ENCODE data around the gene PWWP2B.

The PWWP2B gene

GRCh38 chr10:132455441-132455971, 58.5 kb downstream of the PWWP2B start:
- H3K9me3 ChIP-seq (ENCODE audit: control insufficient read depth, insufficient read depth, low read length), result no peaks in the 10 kb centered on the region

GRCh38 chr10:132455986-132456847, 59.2 kb downstream of the PWWP2B start:
- Histone ChIP-seq H3K27me3 (ENCODE audit: control insufficient read depth, insufficient read depth, low read length) (peaks cover 5% of the 10 kb centered on the region), H3K9me3 (ENCODE audit: control insufficient read depth, insufficient read depth, low read length) (no peaks in the 10 kb centered on the region), H3K9ac (ENCODE audit: low read depth, low read length) (no peak overlapping the region), H3K36me3 (ENCODE audit: control insufficient read depth, insufficient read depth, low read length) (no peaks in the 10 kb centered on the region), H3K4me3 (ENCODE audit: low read depth, low read length) (no peak overlapping the region), H3K4me1 (ENCODE audit: control insufficient read depth, insufficient read depth, low read length) (peaks cover 2% of the 10 kb centered on the region)

More at GRCh38 chr10:132455441-132455971, 58.5 kb downstream of the PWWP2B start:
- peaks cover 2% of the 10 kb centered on the region for H3K4me1 ChIP-seq (ENCODE audit: control insufficient read depth, insufficient read depth, low read length)
- H3K4me3 ChIP-seq (ENCODE audit: low read depth, low read length), result no peak overlapping the region
- no peaks in the 10 kb centered on the region for H3K36me3 ChIP-seq (ENCODE audit: control insufficient read depth, insufficient read depth, low read length)
- H3K27me3 ChIP-seq (ENCODE audit: control insufficient read depth, insufficient read depth, low read length), result peaks cover 5% of the 10 kb centered on the region
- no peak overlapping the region for H3K9ac ChIP-seq (ENCODE audit: low read depth, low read length)

- Histone ChIP-seq H3K4me1 (ENCODE audit: control insufficient read depth, insufficient read depth, low read length) (peaks cover 2% of the 10 kb centered on the region), H3K36me3 (ENCODE audit: control insufficient read depth, insufficient read depth, low read length) (no peaks in the 10 kb centered on the region), H3K9me3 (ENCODE audit: control insufficient read depth, insufficient read depth, low read length) (no peaks in the 10 kb centered on the region), H3K27me3 (ENCODE audit: control insufficient read depth, insufficient read depth, low read length) (peaks cover 5% of the 10 kb centered on the region), H3K4me3 (ENCODE audit: low read depth, low read length) (no peak overlapping the region), H3K9ac (ENCODE audit: low read depth, low read length) (no peak overlapping the region)
Measured at GRCh38 chr10:132456881-132457280, 59.9 kb downstream of the PWWP2B start.

- Histone ChIP-seq H3K4me3 (ENCODE audit: low read depth, low read length) (no peak overlapping the region), H3K4me1 (ENCODE audit: control insufficient read depth, insufficient read depth, low read length) (peaks cover 2% of the 10 kb centered on the region), H3K36me3 (ENCODE audit: control insufficient read depth, insufficient read depth, low read length) (no peaks in the 10 kb centered on the region), H3K27me3 (ENCODE audit: control insufficient read depth, insufficient read depth, low read length) (peaks cover 5% of the 10 kb centered on the region), H3K9ac (ENCODE audit: low read depth, low read length) (no peak overlapping the region), H3K9me3 (ENCODE audit: control insufficient read depth, insufficient read depth, low read length) (no peaks in the 10 kb centered on the region)
Measured at GRCh38 chr10:132457328-132458070, 60.5 kb downstream of the PWWP2B start.

- H3K4me3 ChIP-seq (ENCODE audit: low read depth, low read length), result no peak overlapping the region
- no peak overlapping the region for H3K9ac ChIP-seq (ENCODE audit: low read depth, low read length)
- no peaks in the 10 kb centered on the region for H3K9me3 ChIP-seq (ENCODE audit: control insufficient read depth, insufficient read depth, low read length)
- H3K27me3 ChIP-seq (ENCODE audit: control insufficient read depth, insufficient read depth, low read length), result peaks cover 5% of the 10 kb centered on the region
- peaks cover 2% of the 10 kb centered on the region for H3K4me1 ChIP-seq (ENCODE audit: control insufficient read depth, insufficient read depth, low read length)
- H3K36me3 ChIP-seq (ENCODE audit: control insufficient read depth, insufficient read depth, low read length), result no peaks in the 10 kb centered on the region
Measured at GRCh38 chr10:132458071-132458585, 61.1 kb downstream of the PWWP2B start.

- Histone ChIP-seq H3K9ac (ENCODE audit: low read depth, low read length) (no peak overlapping the region), H3K4me1 (ENCODE audit: control insufficient read depth, insufficient read depth, low read length) (no peaks in the 10 kb centered on the region), H3K36me3 (ENCODE audit: control insufficient read depth, insufficient read depth, low read length) (no peaks in the 10 kb centered on the region), H3K4me3 (ENCODE audit: low read depth, low read length) (no peak overlapping the region), H3K9me3 (ENCODE audit: control insufficient read depth, insufficient read depth, low read length) (no peaks in the 10 kb centered on the region), H3K27me3 (ENCODE audit: control insufficient read depth, insufficient read depth, low read length) (peaks cover 3% of the 10 kb centered on the region)
Measured at GRCh38 chr10:132458586-132459300, 61.7 kb downstream of the PWWP2B start.

GRCh38 chr10:132459301-132460003, 62.5 kb downstream of the PWWP2B start:
- Histone ChIP-seq H3K4me3 (ENCODE audit: low read depth, low read length) (no peak overlapping the region), H3K27me3 (ENCODE audit: control insufficient read depth, insufficient read depth, low read length) (no peaks in the 10 kb centered on the region), H3K9ac (ENCODE audit: low read depth, low read length) (no peak overlapping the region), H3K9me3 (ENCODE audit: control insufficient read depth, insufficient read depth, low read length) (no peaks in the 10 kb centered on the region), H3K36me3 (ENCODE audit: control insufficient read depth, insufficient read depth, low read length) (no peaks in the 10 kb centered on the region), H3K4me1 (ENCODE audit: control insufficient read depth, insufficient read depth, low read length) (no peaks in the 10 kb centered on the region)

GRCh38 chr10:132460071-132460470, 63.1 kb downstream of the PWWP2B start:
- no peak overlapping the region for H3K4me3 ChIP-seq (ENCODE audit: low read depth, low read length)
- no peak overlapping the region for H3K9ac ChIP-seq (ENCODE audit: low read depth, low read length)
- no peaks in the 10 kb centered on the region for H3K9me3 ChIP-seq (ENCODE audit: control insufficient read depth, insufficient read depth, low read length)
- H3K27me3 ChIP-seq (ENCODE audit: control insufficient read depth, insufficient read depth, low read length), result no peaks in the 10 kb centered on the region
- no peaks in the 10 kb centered on the region for H3K36me3 ChIP-seq (ENCODE audit: control insufficient read depth, insufficient read depth, low read length)
- H3K4me1 ChIP-seq (ENCODE audit: control insufficient read depth, insufficient read depth, low read length), result no peaks in the 10 kb centered on the region

GRCh38 chr10:132460691-132461090, 63.7 kb downstream of the PWWP2B start:
- Histone ChIP-seq H3K36me3 (ENCODE audit: control insufficient read depth, insufficient read depth, low read length) (no peaks in the 10 kb centered on the region), H3K27me3 (ENCODE audit: control insufficient read depth, insufficient read depth, low read length) (no peaks in the 10 kb centered on the region), H3K4me3 (ENCODE audit: low read depth, low read length) (no peak overlapping the region), H3K9ac (ENCODE audit: low read depth, low read length) (no peak overlapping the region), H3K9me3 (ENCODE audit: control insufficient read depth, insufficient read depth, low read length) (no peaks in the 10 kb centered on the region), H3K4me1 (ENCODE audit: control insufficient read depth, insufficient read depth, low read length) (no peaks in the 10 kb centered on the region)

GRCh38 chr10:132461103-132461682, 64.2 kb downstream of the PWWP2B start:
- no peak overlapping the region for H3K4me3 ChIP-seq (ENCODE audit: low read depth, low read length)
- H3K27me3 ChIP-seq (ENCODE audit: control insufficient read depth, insufficient read depth, low read length), result no peaks in the 10 kb centered on the region
- no peak overlapping the region for H3K9ac ChIP-seq (ENCODE audit: low read depth, low read length)
- no peaks in the 10 kb centered on the region for H3K4me1 ChIP-seq (ENCODE audit: control insufficient read depth, insufficient read depth, low read length)
- no peaks in the 10 kb centered on the region for H3K9me3 ChIP-seq (ENCODE audit: control insufficient read depth, insufficient read depth, low read length)
- no peaks in the 10 kb centered on the region for H3K36me3 ChIP-seq (ENCODE audit: control insufficient read depth, insufficient read depth, low read length)
